NCI-H82 (cell line): ENCODE measurements around the gene MSH3.
"Not testable (repeated sequence)": the region's sequence is repeated elsewhere in the genome, so short reads cannot be mapped to it uniquely, and the experiment has no call there.

ENCODE experiments used
- DNase-seq: peaks from one replicate; lab custom pipeline; 2025; lab: John Stamatoyannopoulos, UW

MSH3 gene

GRCh38 chr5:80706835-80707447 lies 52.5 kb downstream of the MSH3 start:
- no peak for DNase-seq

GRCh38 chr5:80707645-80708044 lies 53.2 kb downstream of the MSH3 start:
- DNase-seq = no peak

- DNase-seq = no peak
These were observed 56.8 kb downstream of the MSH3 start for GRCh38 chr5:80711216-80711615.

- peak; percentile 77 for DNase-seq
These were observed 57.5 kb downstream of the MSH3 start for GRCh38 chr5:80711938-80712337.

- no peak for DNase-seq
These were observed 58.5 kb downstream of the MSH3 start for GRCh38 chr5:80712919-80713318.

- no peak for DNase-seq
These were observed 59.2 kb downstream of the MSH3 start for GRCh38 chr5:80713631-80714030.

- peak; percentile 77 for DNase-seq
These were observed 60.3 kb downstream of the MSH3 start for GRCh38 chr5:80714570-80715298.

GRCh38 chr5:80715887-80716286 lies 61.4 kb downstream of the MSH3 start:
- no peak for DNase-seq

- DNase-seq = no peak
These were observed 65.7 kb downstream of the MSH3 start for GRCh38 chr5:80720181-80720580.

GRCh38 chr5:80722916-80723315 lies 68.5 kb downstream of the MSH3 start:
- DNase-seq = no peak

GRCh38 chr5:80725446-80725845 lies 71.0 kb downstream of the MSH3 start:
- DNase-seq = no peak

- DNase-seq = no peak
These were observed 82.3 kb downstream of the MSH3 start for GRCh38 chr5:80736730-80737129.

GRCh38 chr5:80738466-80738865 lies 84.0 kb downstream of the MSH3 start:
- no peak for DNase-seq

- DNase-seq = no peak
These were observed 84.6 kb downstream of the MSH3 start for GRCh38 chr5:80739057-80739456.

GRCh38 chr5:80739496-80739895 lies 85.0 kb downstream of the MSH3 start:
- no peak for DNase-seq

- no peak for DNase-seq
These were observed 85.4 kb downstream of the MSH3 start for GRCh38 chr5:80739898-80740297.

GRCh38 chr5:80740488-80740887 lies 86.0 kb downstream of the MSH3 start:
- DNase-seq = not testable (repeated sequence)

GRCh38 chr5:80740999-80741398 lies 86.5 kb downstream of the MSH3 start:
- DNase-seq = no peak

GRCh38 chr5:80744149-80744548 lies 89.7 kb downstream of the MSH3 start:
- DNase-seq = no peak

GRCh38 chr5:80745490-80745889 lies 91.0 kb downstream of the MSH3 start:
- no peak for DNase-seq

GRCh38 chr5:80747922-80748321 lies 93.5 kb downstream of the MSH3 start:
- peak; percentile 55 for DNase-seq

- DNase-seq = no peak
These were observed 98.0 kb downstream of the MSH3 start for GRCh38 chr5:80752427-80752826.

- DNase-seq = no peak
These were observed 99.3 kb downstream of the MSH3 start for GRCh38 chr5:80753712-80754111.

GRCh38 chr5:80754900-80755299 lies 100.4 kb downstream of the MSH3 start:
- DNase-seq = peak; percentile 44
